HepG2 (cell line): ENCODE data around the gene SLC38A3. TPM values are rescaled to one million over a fixed set of nuclear protein-coding genes. Genes with fewer than 3 reads are reported as not detected.

Experiments
- ARID3A ChIP-seq: IDR thresholded peaks from 2 replicates; pipeline ENCODE4 v1.6.1; 2012; ENCODE audit warnings: low read depth, low read length, improper control_type of control experiment
- HMGA1 ChIP-seq: sonication (generic); formaldehyde crosslinking; conservative IDR thresholded peaks from 2 replicates; pipeline ENCODE4 v1.4.0; 2020; ENCODE audit warnings: missing genetic modification reagents
- HMGXB4 ChIP-seq, 2 experiments: sonication (generic) in 1 of 2; formaldehyde crosslinking in 1 of 2; IDR thresholded peaks; 2 replicates each; pipeline versions ENCODE4 v1.4.0 to v1.6.1; 2018 to 2020; ENCODE audit warnings: missing genetic modification reagents in 2 of 2, borderline replicate concordance in 1 of 2, low read depth in 1 of 2, mild to moderate bottlenecking in 1 of 2, missing biosample characterization in 1 of 2
- IRF1 ChIP-seq: sonication (generic); formaldehyde crosslinking; IDR thresholded peaks from 2 replicates; pipeline ENCODE4 v1.4.0; 2020; ENCODE audit warnings: low read depth, mild to moderate bottlenecking, missing genetic modification reagents
- KDM1A ChIP-seq: IDR thresholded peaks from 2 replicates; pipeline ENCODE4 v1.6.1; 2016; ENCODE audit warnings: missing compliant biosample characterization
- KMT2A ChIP-seq: sonication (generic); formaldehyde crosslinking; IDR thresholded peaks from 2 replicates; pipeline ENCODE4 v1.4.0; 2020; ENCODE audit warnings: missing genetic modification reagents
- NR2C2 ChIP-seq: sonication (generic); formaldehyde crosslinking; IDR thresholded peaks from 2 replicates; pipeline ENCODE4 v1.4.0; 2020; ENCODE audit warnings: missing genetic modification reagents, mild to moderate bottlenecking, moderate library complexity, borderline replicate concordance
- PCBP1 ChIP-seq: fragments of 200-400 bp; formaldehyde crosslinking; IDR thresholded peaks from 2 replicates; pipeline ENCODE4 v1.6.1; 2017; ENCODE audit warnings: mild to moderate bottlenecking, low read depth, low read length, borderline replicate concordance
- PITX1 ChIP-seq: sonication (generic); formaldehyde crosslinking; IDR thresholded peaks from 2 replicates; pipeline ENCODE4 v1.5.1; 2020; ENCODE audit warnings: mild to moderate bottlenecking, missing genetic modification reagents
- SKIL ChIP-seq: sonication (generic); formaldehyde crosslinking; IDR thresholded peaks from 2 replicates; pipeline ENCODE4 v1.8.0; 2022; ENCODE audit warnings: missing genetic modification reagents, mild to moderate bottlenecking, moderate library complexity, borderline replicate concordance
- TAF1 ChIP-seq: sonication (generic); formaldehyde crosslinking; IDR thresholded peaks from 2 replicates; pipeline ENCODE4 v1.4.0; 2020; ENCODE audit warnings: missing genetic modification reagents
- TFDP1 ChIP-seq: IDR thresholded peaks from 2 replicates; pipeline ENCODE4 v1.6.1; 2016; ENCODE audit warnings: missing compliant biosample characterization, missing genetic modification reagents, borderline replicate concordance
- TRAFD1 ChIP-seq: sonication (generic); formaldehyde crosslinking; IDR thresholded peaks from 2 replicates; pipeline ENCODE4 v1.5.1; 2020; ENCODE audit warnings: missing genetic modification reagents, mild to moderate bottlenecking, borderline replicate concordance
- ZEB1 ChIP-seq: IDR thresholded peaks from 2 replicates; pipeline ENCODE4 v1.6.1; 2012; ENCODE audit warnings: mild to moderate bottlenecking, low read depth, inconsistent platforms; ENCODE audit not compliant: insufficient replicate concordance
- ZNF10 ChIP-seq: sonication (generic); formaldehyde crosslinking; IDR thresholded peaks from 2 replicates; pipeline ENCODE4 v1.4.0; 2020; ENCODE audit warnings: mild to moderate bottlenecking, low read depth, missing genetic modification reagents, borderline replicate concordance
- ZNF124 ChIP-seq: sonication (generic); formaldehyde crosslinking; IDR thresholded peaks from 2 replicates; pipeline ENCODE4 v1.4.0; 2020; ENCODE audit warnings: missing genetic modification reagents
- ZNF644 ChIP-seq: IDR thresholded peaks from 2 replicates; pipeline ENCODE4 v1.6.1; 2016; ENCODE audit warnings: low read depth
- ZNF761 ChIP-seq: sonication (generic); formaldehyde crosslinking; conservative IDR thresholded peaks from 2 replicates; pipeline ENCODE4 v1.4.0; 2020; ENCODE audit warnings: mild to moderate bottlenecking, missing genetic modification reagents
- polyA plus RNA-seq, 8 experiments: library from polyadenylated mRNA; depleted of rRNA in 3 of 8; stranded (reverse) in 7 of 8; unstranded in 1 of 8; fragments of >200 nt; fragmentation: Illumina TruSeq in 4 of 8; extraction: Trizol in 4 of 8; gene quantifications; 2 replicates each; pipeline versions ENCODE4 v1.2.1 to v1.2.3, GENCODE V29; 2011 to 2016; ENCODE audit warnings: low read depth in 4 of 8, missing spikeins in 1 of 8, mixed read lengths in 1 of 8; ENCODE audit not compliant: insufficient read depth in 1 of 8
- total RNA-seq, 5 experiments: library from RNA; depleted of rRNA; stranded (reverse); fragments of >200 nt; fragmentation: Illumina TruSeq; extraction: Trizol; gene quantifications; 2 replicates each; pipeline ENCODE4 v1.2.3, GENCODE V29; 2016; ENCODE audit warnings: low read depth in 1 of 5

SLC38A3 gene
- total and polyA plus RNA-seq, 2 of the 13 experiments (the other 11 are each of a cell fraction or from before 2014, with no cell fraction given) = 29.8 to 164 TPM

GRCh38 chr3:50270422-50271224, 65.6 kb downstream of the SLC38A3 start (continued):
- TF ChIP-seq ZNF10 (CRISPR knock-in tag) (no peak), KDM1A (CRISPR knock-in tag) (no peak), ZEB1 (no peak), TRAFD1 (CRISPR knock-in tag) (peak; percentile 75; the same call in 1 of the 2 replicates), SKIL (CRISPR knock-in tag) (0 out of 2 replicates have a peak, but pooled peaks have one; percentile 38), HMGA1 (CRISPR knock-in tag) (no peak), TFDP1 (CRISPR knock-in tag) (no peak), HMGXB4 (CRISPR knock-in tag; IDR thresholded peaks at IDR 0.05; ENCODE audit: borderline replicate concordance in 1 of 2, low read depth in 1 of 2) (no peak; a peak in 1 of 4 replicates), PCBP1 (no peak), NR2C2 (0 out of 2 replicates have a peak, but pooled peaks have one; percentile 15), TAF1 (CRISPR knock-in tag) (peak; percentile 34; the same call in 1 of the 2 replicates), PITX1 (no peak), ZNF761 (CRISPR knock-in tag) (no peak; the same call in 1 of the 2 replicates), ZNF124 (CRISPR knock-in tag) (no peak), ARID3A (no peak), IRF1 (CRISPR knock-in tag) (no peak), KMT2A (CRISPR knock-in tag) (no peak), ZNF644 (CRISPR knock-in tag) (no peak)
